Spinal cord (tissue), 10 donors: Measurements from ENCODE around the gene MUC15. TPM values are rescaled to one million over a fixed set of nuclear protein-coding genes. Genes with fewer than 3 reads are reported as not detected.

ENCODE experiments used
- DNase-seq, 6 donors: peaks; one replicate each; pipeline versions ENCODE4 v3.0.0 to v3.0.0-alpha.2; 2013 to 2015; ENCODE audit warnings: low spot score in 6 of 6, low read depth in 4 of 6
- H3K27ac ChIP-seq: one replicate; pipeline ENCODE4 v1.5.1; 2013; ENCODE audit warnings: low read depth, low read length, control low read depth
- H3K27me3 ChIP-seq: one replicate; pipeline ENCODE4 v1.6.1; 2013; ENCODE audit warnings: low read length; ENCODE audit not compliant: control insufficient read depth, insufficient read depth
- H3K36me3 ChIP-seq: one replicate; pipeline ENCODE4 v1.6.1; 2013; ENCODE audit warnings: low read length; ENCODE audit not compliant: control insufficient read depth, insufficient read depth
- H3K4me1 ChIP-seq: one replicate; pipeline ENCODE4 v1.6.1; 2013; ENCODE audit warnings: low read length; ENCODE audit not compliant: control insufficient read depth, insufficient read depth
- H3K4me3 ChIP-seq: one replicate; pipeline ENCODE4 v1.5.1; 2013; ENCODE audit warnings: low read depth, low read length, control low read depth
- H3K9me3 ChIP-seq: one replicate; pipeline ENCODE4 v1.6.1; 2013; ENCODE audit warnings: low read length; ENCODE audit not compliant: control insufficient read depth, insufficient read depth
- WGBS: methylation state at CpG from one replicate; pipeline ENCODE4 v1.1.5; 2013; ENCODE audit warnings: missing lambda C conversion rate; ENCODE audit not compliant: insufficient coverage; 5-methylcytosine and 5-hydroxymethylcytosine counted together
- long read RNA-seq, 4 donors: transcript quantifications; one replicate each; lab custom pipeline, GENCODE V29; 2026
- polyA plus RNA-seq, 2 donors: library from polyadenylated mRNA; unstranded; fragments of 120-200 nt; gene quantifications; one replicate each; pipeline ENCODE4 v1.2.1, GENCODE V29; 2013; ENCODE audit not compliant: insufficient read length in 2 of 2
- total RNA-seq, 2 donors: library from RNA; depleted of rRNA in 1 of 2; stranded (reverse); fragments of 120-200 nt in 1 of 2; fragments of >200 nt in 1 of 2; gene quantifications; one replicate each; pipeline versions ENCODE4 v1.2.3 to v1.2.4, GENCODE V29; 2013 to 2014
- donor health status: healthy.

MUC15 gene, protein sequence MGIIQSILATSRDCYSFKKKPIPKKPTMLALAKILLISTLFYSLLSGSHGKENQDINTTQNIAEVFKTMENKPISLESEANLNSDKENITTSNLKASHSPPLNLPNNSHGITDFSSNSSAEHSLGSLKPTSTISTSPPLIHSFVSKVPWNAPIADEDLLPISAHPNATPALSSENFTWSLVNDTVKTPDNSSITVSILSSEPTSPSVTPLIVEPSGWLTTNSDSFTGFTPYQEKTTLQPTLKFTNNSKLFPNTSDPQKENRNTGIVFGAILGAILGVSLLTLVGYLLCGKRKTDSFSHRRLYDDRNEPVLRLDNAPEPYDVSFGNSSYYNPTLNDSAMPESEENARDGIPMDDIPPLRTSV
- total RNA-seq, result under 1 TPM in 1 of 2 donors, not detected in 1; 0.17 TPM
- not detected for polyA plus RNA-seq
- long read RNA-seq, donor 1, result 0 reads
- long read RNA-seq, donor 2, result 0 reads
- long read RNA-seq, donor 3, result 0 reads
- long read RNA-seq, donor 4, result 0 reads

DNA sequence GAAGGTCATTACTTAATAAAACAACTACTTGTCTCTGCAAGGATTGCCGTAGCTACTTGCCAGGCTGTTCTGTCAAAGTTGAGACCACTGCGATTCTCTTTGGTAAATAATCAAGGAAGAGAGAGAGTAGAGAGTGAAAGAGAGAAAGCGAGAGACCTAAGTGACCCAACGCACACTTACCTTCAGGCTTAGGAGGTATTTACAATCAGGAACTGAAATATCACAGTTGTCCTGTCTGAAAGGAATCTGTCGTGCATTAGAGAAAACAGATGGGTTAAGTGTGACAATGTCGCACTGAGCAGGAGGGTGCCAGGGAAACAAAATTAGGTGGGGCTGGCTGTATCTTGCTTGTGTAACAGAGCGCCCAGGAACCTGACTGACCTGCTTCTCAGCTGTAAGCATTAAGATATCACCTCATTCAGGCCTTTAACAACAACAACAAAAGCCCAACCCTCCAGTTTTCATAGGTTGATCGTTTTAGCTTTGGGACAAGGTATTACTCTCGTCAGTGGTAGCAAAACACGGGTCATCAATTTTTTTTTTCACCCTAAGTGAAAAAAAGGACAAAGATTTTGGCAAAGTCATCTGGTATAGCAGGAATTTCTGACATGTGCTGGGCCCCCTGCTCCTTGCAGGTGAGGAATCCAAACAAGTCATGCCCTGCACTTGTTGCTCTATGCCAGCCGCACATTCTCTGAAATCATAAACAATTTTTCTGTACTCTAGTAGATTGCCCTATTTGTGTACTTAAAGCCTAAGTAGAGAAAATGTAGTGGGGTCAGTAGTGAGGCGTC lies at the start of gene MUC15:
Gene MUC15, minus strand, starts transcription at position 403 of the 794 bp plus-strand sequence. CDS start 5,169 bp downstream, outside the sequence.
- no peak within 1 kb of the TSS for H3K4me3 ChIP-seq
- H3K27ac ChIP-seq, result no peak within 1 kb of the TSS
- H3K27me3 ChIP-seq, result no peaks in the 10 kb centered on the region
- H3K9me3 ChIP-seq, result no peaks in the 10 kb centered on the region
- WGBS, result 78% methylated on average over 5 of the region's 12 CpGs
- H3K36me3 ChIP-seq, result no peaks in the 10 kb centered on the region
- DNase-seq, result no peak
- no peaks in the 10 kb centered on the region for H3K4me1 ChIP-seq

DNA sequence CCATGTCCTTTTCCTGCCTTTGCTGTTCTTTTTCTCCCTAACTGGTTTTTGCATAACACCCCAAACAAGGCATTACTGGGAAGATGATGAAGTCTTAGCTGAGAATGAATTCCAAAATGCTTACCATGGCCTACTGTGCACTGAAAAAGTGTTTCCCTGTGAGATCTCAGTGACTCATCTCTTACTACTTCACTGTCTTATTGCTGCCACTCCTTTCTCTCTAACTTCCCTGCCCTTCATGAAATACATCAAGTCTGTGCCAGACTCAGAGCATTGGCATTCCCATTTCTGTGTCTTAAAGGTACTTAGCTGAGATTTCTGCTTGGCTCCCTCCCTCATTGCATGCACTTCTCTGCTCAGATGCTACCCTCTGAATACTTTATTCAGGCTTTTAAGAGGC lies 49.1 kb upstream of the MUC15 start:
- Histone ChIP-seq H3K4me3 (no peak overlapping the region), H3K9me3 (no peaks in the 10 kb centered on the region), H3K36me3 (no peaks in the 10 kb centered on the region), H3K4me1 (no peaks in the 10 kb centered on the region), H3K27ac (no peak overlapping the region), H3K27me3 (no peaks in the 10 kb centered on the region)
- peak in 1 of 6 donors; percentile 5 for DNase-seq

DNA sequence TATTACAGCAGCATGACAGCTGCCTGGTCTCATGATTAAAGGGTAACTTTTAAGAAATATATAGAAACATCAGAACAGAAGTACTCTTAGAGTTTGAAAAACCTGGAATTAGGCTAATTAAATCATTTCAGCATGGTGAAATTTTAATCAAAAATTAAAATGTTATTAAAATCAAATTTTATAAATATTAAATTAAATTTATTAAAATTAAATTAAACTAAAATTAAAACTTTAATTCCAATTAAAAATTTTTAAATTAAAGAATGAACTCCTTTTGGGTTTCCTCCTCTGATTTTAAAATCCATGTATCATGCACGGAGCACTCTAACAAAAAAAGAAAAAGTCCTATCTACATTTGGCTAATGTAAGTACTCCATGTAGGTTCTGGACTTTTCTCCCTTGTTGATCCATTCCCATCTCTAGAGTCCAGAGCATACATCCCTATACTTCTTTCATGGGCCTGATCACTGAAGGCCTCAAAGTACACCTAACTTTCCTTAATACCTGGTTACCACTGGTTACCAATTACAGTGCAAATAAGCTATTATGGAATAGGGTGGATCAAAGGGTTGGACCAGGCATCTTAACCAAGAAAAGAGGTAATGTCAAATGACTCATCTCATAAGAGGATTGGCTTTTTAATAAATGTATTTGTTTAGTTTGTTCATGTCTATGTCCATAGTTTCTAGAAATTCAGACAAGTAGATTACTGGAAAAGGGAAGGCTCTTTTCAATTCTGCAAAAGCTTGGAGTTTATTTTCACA lies 48.4 kb upstream of the MUC15 start:
- WGBS, result 83% methylated on average over 1 of the region's 1 CpG
- no peaks in the 10 kb centered on the region for H3K4me1 ChIP-seq
- H3K4me3 ChIP-seq, result no peak overlapping the region
- DNase-seq, result no peak
- H3K27me3 ChIP-seq, result no peaks in the 10 kb centered on the region
- no peaks in the 10 kb centered on the region for H3K36me3 ChIP-seq
- H3K27ac ChIP-seq, result no peak overlapping the region
- H3K9me3 ChIP-seq, result no peaks in the 10 kb centered on the region

DNA sequence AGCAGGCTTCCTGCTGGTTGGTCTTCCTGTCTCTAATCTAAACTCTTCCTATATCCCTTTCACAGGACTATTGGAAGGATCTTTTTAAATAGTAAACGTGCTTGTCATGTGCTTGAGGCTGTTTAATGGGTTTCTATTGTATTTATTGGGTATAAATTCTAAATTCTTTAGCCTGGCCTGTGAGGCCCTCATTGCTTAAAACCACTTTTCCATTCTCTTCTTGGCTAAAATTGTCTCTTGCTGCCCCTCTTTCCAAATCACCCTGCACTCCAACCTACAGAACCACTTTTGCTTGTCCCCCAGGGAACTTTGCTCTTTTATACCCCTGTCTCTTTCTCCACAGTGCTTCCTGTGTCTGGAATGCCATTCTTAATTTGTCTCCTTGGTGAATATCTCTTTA lies 46.4 kb upstream of the MUC15 start:
- no peaks in the 10 kb centered on the region for H3K27me3 ChIP-seq
- H3K36me3 ChIP-seq, result no peaks in the 10 kb centered on the region
- no peaks in the 10 kb centered on the region for H3K4me1 ChIP-seq
- H3K9me3 ChIP-seq, result no peaks in the 10 kb centered on the region
- no peak for DNase-seq
- H3K4me3 ChIP-seq, result no peak overlapping the region
- no CpG with 5 or more reads among the region's 1 CpG for WGBS
- no peak overlapping the region for H3K27ac ChIP-seq

DNA sequence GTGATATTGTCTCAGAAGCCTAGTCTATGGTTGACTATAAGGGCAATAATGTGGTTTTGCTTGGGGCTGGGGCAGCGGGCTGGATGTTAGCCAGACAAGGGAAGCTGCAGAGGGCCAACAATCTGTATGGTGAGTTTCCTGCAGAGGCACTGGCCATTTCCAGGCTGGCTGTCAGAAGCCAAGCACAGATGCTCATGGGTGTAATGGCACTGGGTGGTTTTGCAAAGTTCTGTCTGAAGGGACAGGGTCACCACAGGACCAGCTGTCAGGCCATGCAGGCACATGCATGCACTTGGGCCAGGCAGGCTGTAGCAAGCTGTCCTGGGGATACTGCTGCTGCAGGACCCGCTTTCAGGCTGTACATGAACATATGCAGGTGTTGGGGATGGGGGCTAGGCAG lies 41.7 kb upstream of the MUC15 start:
- no peak for DNase-seq
- Histone ChIP-seq H3K4me1 (no peaks in the 10 kb centered on the region), H3K27me3 (no peaks in the 10 kb centered on the region), H3K4me3 (no peak overlapping the region), H3K36me3 (no peaks in the 10 kb centered on the region), H3K9me3 (no peaks in the 10 kb centered on the region), H3K27ac (no peak overlapping the region)
- 47% methylated on average over 2 of the region's 2 CpGs for WGBS

DNA sequence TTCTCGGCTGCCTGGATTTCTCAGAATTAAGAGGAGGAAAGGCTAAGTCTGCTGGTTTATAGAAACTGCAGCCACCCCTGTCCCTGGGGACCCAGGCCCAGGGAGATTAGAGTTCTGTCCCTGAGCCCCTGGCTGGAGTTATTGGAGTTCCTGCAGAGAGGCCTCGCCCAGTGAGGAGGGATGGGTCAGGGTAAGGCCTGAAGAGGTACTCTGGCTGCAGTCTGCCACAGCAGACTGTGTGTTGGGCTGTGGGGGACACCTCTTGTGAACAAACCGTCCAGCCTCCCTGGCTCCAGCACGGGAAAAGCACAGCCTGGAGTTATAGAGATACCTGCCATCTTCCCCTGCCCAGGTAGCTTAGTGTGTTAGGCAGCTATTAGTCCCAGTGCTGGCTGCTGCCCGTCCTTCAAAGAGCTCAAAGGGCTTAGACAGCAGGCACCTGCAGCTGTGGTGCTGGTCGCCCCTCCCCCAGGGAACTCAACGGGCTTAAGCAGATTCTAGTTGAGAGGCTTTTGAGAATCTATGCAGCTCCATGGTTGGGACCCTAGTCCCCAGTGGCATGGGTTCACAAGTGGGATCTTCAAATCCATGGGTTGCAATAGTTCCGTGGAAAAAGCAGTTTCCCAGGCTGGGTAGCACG lies 36.6 kb upstream of the MUC15 start:
- no peak for DNase-seq
- WGBS, result 84% methylated on average over 9 of the region's 9 CpGs
- H3K27me3 ChIP-seq, result no peaks in the 10 kb centered on the region

DNA sequence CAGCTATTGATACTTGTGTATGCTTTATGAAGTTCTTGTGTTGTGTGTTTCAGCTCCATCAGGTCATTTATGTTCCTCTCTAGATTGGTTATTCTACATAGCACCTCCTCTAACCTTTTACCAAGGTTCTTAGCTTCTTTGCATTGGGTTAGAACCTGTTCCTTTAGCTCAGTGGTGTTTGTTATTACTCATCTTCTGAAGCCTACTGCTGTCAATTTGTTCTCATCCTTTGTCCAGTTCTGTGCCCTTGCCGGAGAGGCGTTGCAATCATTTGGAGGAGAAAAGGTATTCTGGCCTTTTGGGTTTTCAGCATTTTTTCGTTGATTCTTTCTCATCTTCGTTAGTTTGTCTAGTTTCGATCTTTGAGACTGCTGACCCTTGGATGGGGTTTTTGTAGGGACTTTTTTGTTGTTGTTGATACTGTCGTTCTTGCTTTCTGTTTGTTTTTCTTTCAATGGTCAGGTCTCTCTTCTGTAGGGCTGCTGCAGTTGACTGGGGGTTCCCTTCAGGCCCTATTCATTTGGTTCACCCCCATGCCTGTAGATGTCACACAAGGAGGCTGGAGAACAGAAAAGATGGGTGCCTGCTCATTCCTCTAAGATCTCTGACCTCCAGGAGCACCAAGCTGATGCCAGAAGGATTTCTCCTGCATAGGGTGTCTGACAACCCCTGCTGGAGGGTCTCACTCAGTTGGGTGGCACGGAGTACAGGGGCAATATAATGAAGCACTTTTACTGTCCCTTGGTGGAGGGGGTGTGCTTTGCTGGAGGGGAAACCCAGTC lies 35.9 kb upstream of the MUC15 start:
- WGBS, result 100% methylated on average over 1 of the region's 7 CpGs
- no peak overlapping the region for H3K27ac ChIP-seq
- no peaks in the 10 kb centered on the region for H3K27me3 ChIP-seq
- peaks cover 3% of the 10 kb centered on the region for H3K9me3 ChIP-seq
- H3K4me1 ChIP-seq, result no peaks in the 10 kb centered on the region
- no peaks in the 10 kb centered on the region for H3K36me3 ChIP-seq
- no peak overlapping the region for H3K4me3 ChIP-seq
- no peak for DNase-seq

More for the DNA sequence above, 36.6 kb upstream of the MUC15 start:
- peaks cover 3% of the 10 kb centered on the region for H3K9me3 ChIP-seq
- no peaks in the 10 kb centered on the region for H3K4me1 ChIP-seq
- H3K27ac ChIP-seq, result no peak overlapping the region
- H3K4me3 ChIP-seq, result no peak overlapping the region
- H3K36me3 ChIP-seq, result no peaks in the 10 kb centered on the region

DNA sequence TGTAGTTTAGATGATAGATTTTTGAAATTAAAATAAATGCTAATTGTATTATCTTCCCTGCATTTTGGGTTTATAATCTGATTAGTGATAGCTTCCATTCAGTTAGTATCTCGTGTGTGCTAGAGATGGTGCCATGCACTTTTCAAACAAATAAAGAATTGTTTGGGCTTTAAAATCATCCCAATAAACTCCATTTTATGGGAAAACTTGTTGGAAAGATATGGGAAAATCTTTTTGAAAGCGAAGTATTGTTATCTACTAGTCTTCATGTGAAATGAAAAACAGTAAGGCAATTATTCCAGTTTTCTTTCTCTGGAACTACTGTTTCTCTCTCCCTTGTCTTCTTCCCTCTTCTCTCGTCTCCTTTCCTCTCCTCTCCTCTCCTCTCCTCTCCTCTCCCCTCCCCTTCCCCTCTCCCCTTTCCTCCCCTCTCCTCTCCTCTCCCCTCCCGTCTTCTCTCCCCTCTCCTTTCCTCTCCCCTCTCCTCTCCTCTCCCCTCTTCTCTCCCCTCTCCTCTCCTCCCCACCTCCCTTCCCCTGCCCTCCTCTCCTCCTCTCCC lies 27.9 kb upstream of the MUC15 start:
- Histone ChIP-seq H3K27me3 (no peaks in the 10 kb centered on the region), H3K9me3 (no peaks in the 10 kb centered on the region), H3K27ac (no peak overlapping the region), H3K4me1 (no peaks in the 10 kb centered on the region), H3K36me3 (no peaks in the 10 kb centered on the region), H3K4me3 (no peak overlapping the region)
- 80% methylated on average over 1 of the region's 4 CpGs for WGBS
- no peak for DNase-seq
